Karpas-422 (cell line): ENCODE results near the gene MRPL43. TPM values are rescaled to one million over a fixed set of nuclear protein-coding genes. Genes with fewer than 3 reads are reported as not detected.
"Not testable (repeated sequence)": the region's sequence is repeated elsewhere in the genome, so short reads cannot be mapped to it uniquely, and the experiment has no call there.

ENCODE experiments used
- DNase-seq: peaks from one replicate; pipeline ENCODE4 v3.0.0-alpha.2; 2015
- H2AFZ ChIP-seq: fragments of 200-600 bp; sonication (generic); 2 replicates; pipeline ENCODE4 v1.6.1; 2014; ENCODE audit warnings: antibody characterized with exemption, low read length, mixed read lengths
- H3K27ac ChIP-seq: fragments of 200-600 bp; sonication (generic); 2 replicates; pipeline ENCODE4 v1.5.1; 2014; ENCODE audit warnings: mild to moderate bottlenecking, low read length, moderate library complexity
- H3K27me3 ChIP-seq: fragments of 200-600 bp; sonication (generic); 2 replicates; pipeline ENCODE4 v1.6.1; 2014; ENCODE audit warnings: low read length, mixed read lengths
- H3K36me3 ChIP-seq: fragments of 200-600 bp; sonication (generic); 2 replicates; pipeline ENCODE4 v1.6.1; 2014; ENCODE audit warnings: low read length, mixed read lengths; ENCODE audit not compliant: insufficient read depth
- H3K4me1 ChIP-seq: fragments of 200-600 bp; sonication (generic); 2 replicates; pipeline ENCODE4 v1.6.1; 2014; ENCODE audit warnings: mild to moderate bottlenecking, low read length, mixed read lengths
- H3K4me2 ChIP-seq: fragments of 200-600 bp; sonication (generic); 2 replicates; pipeline ENCODE4 v1.6.1; 2014; ENCODE audit warnings: low read length, low read depth, mild to moderate bottlenecking; ENCODE audit not compliant: poor library complexity, severe bottlenecking
- H3K4me3 ChIP-seq: fragments of 200-600 bp; sonication (generic); 2 replicates; pipeline ENCODE4 v1.5.1; 2014; ENCODE audit warnings: mild to moderate bottlenecking, antibody characterized with exemption, low read length, mixed read lengths
- H3K79me2 ChIP-seq: fragments of 200-600 bp; sonication (generic); 2 replicates; pipeline ENCODE4 v1.6.1; 2014; ENCODE audit warnings: mild to moderate bottlenecking, low read length, mixed read lengths
- H3K9ac ChIP-seq: fragments of 200-600 bp; sonication (generic); 2 replicates; pipeline ENCODE4 v1.6.0; 2014; ENCODE audit warnings: low read length
- H3K9me2 ChIP-seq: fragments of 200-600 bp; sonication (generic), shearing (Covaris generic); replicated peaks from 2 replicates; pipeline ENCODE4 v1.6.0; 2014; ENCODE audit warnings: mild to moderate bottlenecking, low read length, moderate library complexity; ENCODE audit not compliant: insufficient read depth
- H3K9me3 ChIP-seq: fragments of 300-700, 200-600 bp; sonication (generic); 2 replicates; pipeline ENCODE4 v1.6.1; 2014; ENCODE audit warnings: low read length, mixed read lengths
- H4K20me1 ChIP-seq: fragments of 200-600 bp; sonication (generic); 2 replicates; pipeline ENCODE4 v1.6.1; 2014; ENCODE audit warnings: mild to moderate bottlenecking, antibody characterized with exemption, low read length, low read depth; ENCODE audit not compliant: insufficient read depth
- total RNA-seq: library from RNA; depleted of rRNA; stranded (reverse); fragments of >200 nt; shearing (Covaris generic); gene quantifications from 2 replicates; pipeline ENCODE4 v1.2.3, GENCODE V29; 2014; ENCODE audit warnings: low replicate concordance

The MRPL43 gene
- total RNA-seq, 1 experiment from 2014 or later = 86.3 TPM

DNA sequence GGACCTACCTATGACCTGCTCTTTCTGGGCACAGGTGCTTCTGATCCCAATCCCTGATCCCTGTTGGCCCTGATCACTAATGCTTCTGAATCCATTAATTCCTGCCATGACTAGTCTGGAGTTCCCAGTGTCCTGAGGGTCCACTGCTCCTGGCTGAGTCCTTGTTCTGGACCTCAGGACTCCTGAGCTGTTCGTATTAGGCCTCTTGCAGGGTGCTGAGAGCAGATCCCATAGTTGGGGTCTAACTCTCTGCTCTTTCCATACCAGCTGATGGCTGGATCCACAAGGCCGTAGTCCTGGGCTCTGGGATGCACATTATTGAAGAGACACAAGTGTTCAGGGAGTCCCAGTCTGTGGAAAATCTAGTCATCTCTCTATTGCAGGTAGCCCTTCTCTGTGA lies 7.0 kb downstream of the MRPL43 start:
- no peak overlapping the region for H2AFZ ChIP-seq
- no peaks in the 10 kb centered on the region; the same call in 1 of the 2 replicates for H3K79me2 ChIP-seq
- no peak overlapping the region for H3K27ac ChIP-seq
- H3K27me3 ChIP-seq = no peaks in the 10 kb centered on the region
- H3K9me3 ChIP-seq = no peaks in the 10 kb centered on the region
- H3K4me2 ChIP-seq = no peak overlapping the region
- H4K20me1 ChIP-seq = no peaks in the 10 kb centered on the region
- DNase-seq = no peak
- no peak overlapping the region for H3K4me3 ChIP-seq
- H3K9ac ChIP-seq = no peak overlapping the region
- no peaks in the 10 kb centered on the region for H3K4me1 ChIP-seq
- H3K9me2 ChIP-seq = no peaks in the 10 kb centered on the region
- H3K36me3 ChIP-seq = peaks cover 4% of the 10 kb centered on the region; the same call in 1 of the 2 replicates

DNA sequence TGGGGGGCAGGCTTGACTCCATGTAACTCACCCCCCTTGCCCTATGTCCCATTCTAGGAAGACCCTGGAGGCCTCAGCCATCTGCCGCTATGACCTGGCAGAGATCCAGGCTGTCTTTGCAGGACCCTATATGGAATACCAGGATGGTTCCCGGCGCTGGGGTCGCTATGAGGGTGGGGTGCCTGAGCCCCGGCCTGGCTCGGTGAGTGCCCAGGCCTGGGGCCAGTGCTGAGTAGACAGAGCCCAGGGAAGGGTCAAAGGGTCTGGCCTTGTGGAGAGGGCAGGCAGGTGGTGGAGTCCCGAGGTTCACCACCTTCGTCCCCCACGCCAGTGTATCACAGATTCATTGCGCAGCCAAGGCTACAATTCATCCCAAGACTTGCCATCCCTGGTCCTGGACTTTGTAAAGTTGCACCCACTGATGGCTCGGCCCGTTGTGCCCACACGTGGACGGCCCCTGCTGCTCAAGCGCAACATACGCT lies 7.5 kb downstream of the MRPL43 start:
- H3K9me3 ChIP-seq = no peaks in the 10 kb centered on the region
- peaks cover 4% of the 10 kb centered on the region; the same call in 1 of the 2 replicates for H3K36me3 ChIP-seq
- no peaks in the 10 kb centered on the region for H3K4me1 ChIP-seq
- H4K20me1 ChIP-seq = no peaks in the 10 kb centered on the region
- no peak for DNase-seq
- no peaks in the 10 kb centered on the region for H3K27me3 ChIP-seq
- H3K4me3 ChIP-seq = no peak overlapping the region
- no peak overlapping the region for H3K4me2 ChIP-seq
- no peak overlapping the region for H2AFZ ChIP-seq
- H3K9ac ChIP-seq = no peak overlapping the region
- no peaks in the 10 kb centered on the region for H3K79me2 ChIP-seq
- H3K27ac ChIP-seq = no peak overlapping the region
- H3K9me2 ChIP-seq = no peaks in the 10 kb centered on the region

DNA sequence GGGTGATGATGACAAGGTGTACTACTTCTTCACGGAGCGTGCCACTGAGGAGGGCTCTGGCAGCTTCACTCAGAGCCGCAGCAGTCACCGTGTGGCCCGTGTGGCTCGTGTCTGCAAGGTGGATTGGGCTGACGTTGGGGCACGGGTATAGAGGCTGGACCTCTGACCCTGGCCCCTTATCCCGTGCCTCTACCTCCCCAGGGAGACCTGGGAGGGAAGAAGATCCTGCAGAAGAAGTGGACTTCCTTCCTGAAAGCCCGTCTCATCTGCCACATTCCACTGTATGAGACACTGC lies 8.4 kb downstream of the MRPL43 start:
- Histone ChIP-seq H3K4me2 (no peak overlapping the region), H3K4me3 (no peak overlapping the region), H3K27me3 (no peaks in the 10 kb centered on the region), H4K20me1 (no peaks in the 10 kb centered on the region), H3K9me3 (no peaks in the 10 kb centered on the region), H3K79me2 (no peaks in the 10 kb centered on the region), H2AFZ (no peak overlapping the region), H3K4me1 (no peaks in the 10 kb centered on the region), H3K9me2 (no peaks in the 10 kb centered on the region), H3K9ac (no peak overlapping the region), H3K36me3 (peaks cover 4% of the 10 kb centered on the region; the same call in 1 of the 2 replicates), H3K27ac (no peak overlapping the region)
- no peak for DNase-seq

DNA sequence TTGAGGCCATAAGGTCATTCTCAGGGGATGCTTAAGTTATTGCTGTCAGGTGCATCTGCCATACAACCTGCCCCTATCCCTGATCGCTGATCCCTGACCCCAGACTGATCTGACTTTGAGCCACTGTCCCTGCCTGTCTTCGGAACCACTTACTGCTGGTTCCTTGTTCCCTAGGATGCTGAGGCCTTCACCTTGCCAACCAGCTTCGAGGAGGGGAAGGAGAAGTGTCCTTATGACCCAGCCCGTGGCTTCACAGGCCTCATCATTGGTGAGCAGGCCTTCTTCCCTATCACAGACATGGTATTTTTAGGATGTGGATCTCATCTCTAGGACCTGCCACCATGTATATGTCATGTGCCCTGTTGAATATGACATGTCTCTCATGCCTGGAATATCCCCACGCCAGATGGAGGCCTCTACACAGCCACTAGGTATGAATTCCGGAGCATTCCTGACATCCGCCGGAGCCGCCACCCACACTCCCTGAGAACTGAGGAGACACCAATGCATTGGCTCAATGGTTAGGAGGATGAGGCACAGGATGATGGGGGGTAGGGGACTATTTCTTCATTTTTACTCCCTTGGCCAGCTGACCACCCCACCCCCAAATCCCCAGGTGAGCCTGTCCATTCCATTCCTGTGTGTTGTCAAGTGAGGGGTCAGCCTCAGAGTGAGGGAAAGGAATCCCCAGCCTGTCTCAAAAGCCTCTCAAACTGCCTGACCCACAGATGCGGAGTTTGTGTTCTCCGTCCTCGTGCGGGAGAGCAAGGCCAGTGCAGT lies 9.0 kb downstream of the MRPL43 start:
- H3K4me2 ChIP-seq = no peak overlapping the region
- H3K27me3 ChIP-seq = no peaks in the 10 kb centered on the region
- H3K79me2 ChIP-seq = no peaks in the 10 kb centered on the region
- DNase-seq = no peak
- no peak overlapping the region for H3K9ac ChIP-seq
- no peak overlapping the region for H3K27ac ChIP-seq
- H2AFZ ChIP-seq = no peak overlapping the region
- H3K4me1 ChIP-seq = no peaks in the 10 kb centered on the region
- H4K20me1 ChIP-seq = no peaks in the 10 kb centered on the region
- H3K36me3 ChIP-seq = peaks cover 4% of the 10 kb centered on the region; the same call in 1 of the 2 replicates
- no peak overlapping the region for H3K4me3 ChIP-seq
- H3K9me2 ChIP-seq = no peaks in the 10 kb centered on the region
- H3K9me3 ChIP-seq = no peaks in the 10 kb centered on the region

DNA sequence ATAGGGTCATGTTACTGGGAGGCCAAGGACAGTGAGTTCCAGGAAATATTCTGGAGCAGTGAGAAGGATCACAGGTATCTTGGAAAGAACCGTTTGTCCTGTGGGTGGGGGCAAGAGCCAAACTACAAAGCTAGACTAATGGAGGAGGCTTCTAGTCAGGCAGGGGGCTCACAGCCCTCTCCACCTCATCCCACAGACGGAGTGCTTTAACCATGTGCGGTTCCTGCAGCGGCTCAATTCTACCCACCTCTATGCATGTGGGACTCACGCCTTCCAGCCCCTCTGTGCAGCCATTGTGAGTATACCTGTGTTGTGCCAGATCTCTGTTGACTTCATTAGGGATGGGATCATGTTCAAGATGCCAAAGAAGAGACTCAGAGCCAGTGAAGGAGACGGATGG lies 9.9 kb downstream of the MRPL43 start:
- no peak overlapping the region for H3K4me2 ChIP-seq

DNA sequence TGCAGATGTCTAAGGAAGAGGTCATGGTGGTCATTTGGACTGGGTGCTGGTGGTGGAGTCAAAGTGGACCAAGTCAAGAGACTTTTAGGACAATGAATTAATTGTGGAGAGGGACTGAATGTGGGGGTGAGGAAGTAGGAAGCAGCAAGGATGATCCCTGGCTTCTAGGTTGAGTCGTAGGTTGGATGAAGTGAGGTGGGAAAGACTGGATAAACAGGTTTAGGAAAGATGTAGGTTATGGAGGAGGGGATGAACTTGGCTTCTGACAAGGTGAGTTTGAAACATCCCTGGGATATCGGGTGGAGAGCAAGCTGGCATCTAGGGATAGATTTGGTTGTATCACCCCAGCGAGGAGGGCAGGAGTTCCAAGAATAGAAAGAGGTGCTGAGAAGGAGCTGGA lies 10.4 kb downstream of the MRPL43 start:
- H3K27me3 ChIP-seq = no peaks in the 10 kb centered on the region
- H4K20me1 ChIP-seq = no peaks in the 10 kb centered on the region
- no peak overlapping the region for H3K27ac ChIP-seq
- H3K4me2 ChIP-seq = no peak overlapping the region
- H3K36me3 ChIP-seq = peaks cover 4% of the 10 kb centered on the region; the same call in 1 of the 2 replicates
- H3K4me3 ChIP-seq = no peak overlapping the region
- no peaks in the 10 kb centered on the region for H3K9me2 ChIP-seq
- H2AFZ ChIP-seq = no peak overlapping the region
- H3K9ac ChIP-seq = no peak overlapping the region
- no peaks in the 10 kb centered on the region for H3K79me2 ChIP-seq
- H3K4me1 ChIP-seq = no peaks in the 10 kb centered on the region
- H3K9me3 ChIP-seq = no peaks in the 10 kb centered on the region
- DNase-seq = no peak

More for the DNA sequence above, 9.9 kb downstream of the MRPL43 start:
- H3K9me3 ChIP-seq = no peaks in the 10 kb centered on the region
- no peaks in the 10 kb centered on the region for H3K27me3 ChIP-seq
- no peak overlapping the region for H3K4me3 ChIP-seq
- no peak for DNase-seq
- H2AFZ ChIP-seq = no peak overlapping the region
- H3K27ac ChIP-seq = no peak overlapping the region
- H3K36me3 ChIP-seq = peaks cover 4% of the 10 kb centered on the region; the same call in 1 of the 2 replicates
- no peaks in the 10 kb centered on the region for H4K20me1 ChIP-seq
- H3K4me1 ChIP-seq = no peaks in the 10 kb centered on the region
- H3K79me2 ChIP-seq = no peaks in the 10 kb centered on the region
- no peak overlapping the region for H3K9ac ChIP-seq
- no peaks in the 10 kb centered on the region for H3K9me2 ChIP-seq

DNA sequence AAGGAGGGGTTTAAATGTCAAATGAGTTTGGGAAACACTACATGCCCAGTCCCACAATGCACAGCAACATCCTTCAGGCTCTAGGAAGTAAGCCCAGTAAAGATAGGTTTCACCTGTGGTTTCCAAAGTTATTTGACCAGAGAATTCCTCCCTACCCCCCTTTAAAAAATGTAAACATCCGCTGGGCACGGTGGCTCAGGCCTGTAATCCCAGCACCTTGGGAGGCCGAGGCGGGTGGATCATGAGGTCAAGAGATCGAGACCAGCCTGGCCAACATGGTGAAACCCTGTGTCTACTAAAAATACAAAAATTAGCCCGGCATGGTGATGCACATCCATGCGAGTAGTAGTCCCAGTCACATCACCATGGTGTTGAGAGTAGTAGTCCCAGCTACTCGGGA lies 11.9 kb downstream of the MRPL43 start:
- H3K36me3 ChIP-seq, H3K4me3 ChIP-seq, DNase-seq, H3K9ac ChIP-seq, H3K79me2 ChIP-seq, H3K27ac ChIP-seq, H2AFZ ChIP-seq, H4K20me1 ChIP-seq, H3K27me3 ChIP-seq, H3K9me3 ChIP-seq, H3K4me1 ChIP-seq, H3K4me2 ChIP-seq, H3K9me2 ChIP-seq: not testable (repeated sequence)

DNA sequence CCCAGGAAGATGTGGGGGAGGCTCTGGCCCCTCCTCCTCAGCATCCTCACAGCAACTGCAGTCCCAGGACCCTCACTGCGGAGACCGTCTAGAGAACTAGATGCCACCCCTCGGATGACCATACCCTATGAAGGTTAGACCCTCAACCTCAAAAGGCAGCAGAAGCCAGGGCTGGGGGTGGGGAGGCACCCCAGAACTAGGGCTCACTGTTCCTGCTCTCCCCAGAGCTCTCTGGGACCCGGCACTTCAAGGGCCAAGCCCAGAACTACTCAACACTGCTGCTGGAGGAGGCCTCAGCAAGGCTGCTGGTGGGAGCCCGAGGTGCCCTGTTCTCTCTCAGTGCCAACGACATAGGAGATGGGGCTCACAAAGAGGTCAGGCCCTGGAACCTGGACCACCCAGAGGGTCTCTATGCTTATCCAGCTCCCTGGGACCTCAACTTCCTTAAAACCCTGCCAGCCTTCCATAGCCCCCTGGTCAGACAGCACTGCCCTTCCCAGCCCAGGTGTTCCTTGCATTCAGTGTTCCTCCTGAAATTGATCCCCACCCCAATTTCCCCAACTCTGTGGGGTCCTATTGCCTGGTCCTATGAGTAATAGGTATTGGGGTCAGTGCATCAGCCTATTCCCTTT lies 14.3 kb downstream of the MRPL43 start:
- Histone ChIP-seq H3K4me1 (peaks cover 11% of the 10 kb centered on the region), H3K27ac (no peak overlapping the region), H2AFZ (no peak overlapping the region), H3K36me3 (no peaks in the 10 kb centered on the region), H3K9me2 (no peaks in the 10 kb centered on the region), H3K4me3 (no peak overlapping the region), H3K9me3 (no peaks in the 10 kb centered on the region), H3K9ac (no peak overlapping the region), H3K79me2 (no peaks in the 10 kb centered on the region), H4K20me1 (no peaks in the 10 kb centered on the region), H3K4me2 (no peak overlapping the region), H3K27me3 (no peaks in the 10 kb centered on the region)
- DNase-seq = no peak
